Nephron (organoid): ENCODE measurements around the gene HSDL2.

ENCODE experiments used
- H3K27ac Mint-ChIP-seq, 3 experiments: 2 replicates each; pipeline ENCODE4 v1.8.0; 2020; ENCODE audit warnings: mixed read lengths in 3 of 3, mild to moderate bottlenecking in 2 of 3, moderate library complexity in 1 of 3
- H3K27me3 Mint-ChIP-seq: 2 replicates; pipeline ENCODE4 v1.8.0; 2021; ENCODE audit warnings: low read depth, mild to moderate bottlenecking, moderate library complexity, mixed read lengths
- H3K36me3 Mint-ChIP-seq: 2 replicates; pipeline ENCODE4 v1.8.0; 2020; ENCODE audit warnings: low read depth, mixed read lengths
- H3K4me1 Mint-ChIP-seq: 2 replicates; pipeline ENCODE4 v1.8.0; 2020; ENCODE audit warnings: mixed read lengths
- H3K4me3 Mint-ChIP-seq, 3 experiments: 2 replicates each; pipeline ENCODE4 v1.8.0; 2020; ENCODE audit warnings: mild to moderate bottlenecking in 3 of 3, mixed read lengths in 3 of 3, moderate library complexity in 2 of 3
- H3K9me3 Mint-ChIP-seq: 2 replicates; pipeline ENCODE4 v1.8.0; 2020; ENCODE audit warnings: mixed read lengths
- CTCF ChIP-seq, 3 experiments: fragments of 200-600 bp; sonication (generic); IDR thresholded peaks; one replicate each; pipeline ENCODE4 v1.5.0; 2021; ENCODE audit warnings: antibody characterized with exemption in 3 of 3; ENCODE audit not compliant: unreplicated experiment in 3 of 3

HSDL2 gene

GRCh38 chr9:112501287-112501686 is 121.4 kb downstream of the HSDL2 start:
- no peaks in the 10 kb centered on the region for H3K27me3 Mint-ChIP-seq
- H3K9me3 Mint-ChIP-seq = peaks cover 17% of the 10 kb centered on the region
- peaks cover 55% of the 10 kb centered on the region for H3K36me3 Mint-ChIP-seq
- TF ChIP-seq CTCF (IDR thresholded peaks at IDR 0.05; ENCODE audit: unreplicated experiment in 3 of 3) = no peak
- H3K4me1 Mint-ChIP-seq = no peaks in the 10 kb centered on the region
- no peak overlapping the region for H3K27ac Mint-ChIP-seq
- H3K4me3 Mint-ChIP-seq = no peak overlapping the region

DNA sequence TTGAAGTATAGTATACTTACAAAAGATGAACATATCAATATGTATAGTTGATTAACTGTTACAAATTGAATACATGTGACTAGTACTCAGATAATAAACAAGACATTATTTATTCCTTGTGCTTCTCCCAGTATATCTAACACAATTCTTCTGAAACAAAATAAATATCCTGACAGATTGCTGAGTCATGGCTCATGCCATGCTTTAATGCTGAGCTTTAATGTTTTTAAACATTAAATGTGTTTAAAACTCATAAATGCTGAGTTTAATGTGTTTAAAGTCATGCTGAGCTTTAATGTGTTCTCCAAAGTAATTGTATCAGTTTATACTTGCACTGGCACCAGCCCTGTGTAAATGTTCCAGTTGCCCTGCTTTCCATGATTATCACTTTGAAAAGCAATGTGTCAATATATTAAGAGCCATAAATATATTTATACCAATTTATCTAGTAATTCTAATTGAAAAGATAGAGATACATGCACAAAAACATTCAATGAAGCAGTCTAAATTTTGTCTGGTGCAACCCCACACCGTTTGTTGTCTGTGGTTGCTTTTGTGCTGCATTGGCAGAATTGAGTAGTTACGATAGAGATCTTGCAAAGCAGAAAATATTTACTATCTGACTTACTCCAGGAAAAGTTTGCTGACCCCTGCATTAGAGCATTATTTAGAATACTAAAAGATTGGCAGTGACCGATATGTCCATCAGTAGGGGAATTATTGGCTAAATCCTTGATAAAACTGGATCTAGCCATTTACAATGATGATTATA is 122.5 kb downstream of the HSDL2 start:
- Mint-ChIP-seq H3K4me3 (no peak overlapping the region), H3K36me3 (peaks cover 45% of the 10 kb centered on the region), H3K4me1 (no peaks in the 10 kb centered on the region), H3K27me3 (no peaks in the 10 kb centered on the region), H3K27ac (no peak overlapping the region), H3K9me3 (peaks cover 11% of the 10 kb centered on the region)
- no peak for TF ChIP-seq CTCF (IDR thresholded peaks at IDR 0.05; ENCODE audit: unreplicated experiment in 3 of 3)

GRCh38 chr9:112503170-112503569 is 123.3 kb downstream of the HSDL2 start:
- no peak for TF ChIP-seq CTCF (IDR thresholded peaks at IDR 0.05; ENCODE audit: unreplicated experiment in 3 of 3)
- Mint-ChIP-seq H3K36me3 (peaks cover 40% of the 10 kb centered on the region), H3K4me1 (peaks cover 2% of the 10 kb centered on the region), H3K27me3 (no peaks in the 10 kb centered on the region), H3K4me3 (no peak overlapping the region), H3K27ac (no peak overlapping the region), H3K9me3 (peaks cover 7% of the 10 kb centered on the region)

DNA sequence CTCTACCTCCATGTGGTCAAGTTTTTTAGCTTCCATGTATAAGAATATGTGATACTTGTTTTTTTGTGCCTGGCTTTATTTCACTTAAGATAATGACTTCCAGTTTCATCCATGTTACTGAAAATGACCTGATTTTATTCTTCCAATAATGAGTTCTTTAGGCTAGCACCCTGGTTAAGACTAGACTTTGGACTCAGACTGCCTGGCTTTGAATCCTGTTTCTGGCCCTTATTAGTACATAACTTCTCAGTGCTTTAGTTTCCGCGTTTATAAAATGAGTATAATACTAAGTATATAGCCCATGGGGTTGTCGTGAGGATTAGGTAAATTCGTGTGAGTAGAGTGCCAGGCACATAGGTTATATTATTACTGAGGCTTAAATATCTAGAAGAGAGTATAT is 125.2 kb downstream of the HSDL2 start:
- peak overlapping the region in 1 of 3 experiments; percentile 92 for H3K27ac Mint-ChIP-seq
- peaks cover 28% of the 10 kb centered on the region for H3K36me3 Mint-ChIP-seq
- H3K9me3 Mint-ChIP-seq = peaks cover 3% of the 10 kb centered on the region
- TF ChIP-seq CTCF (IDR thresholded peaks at IDR 0.05; ENCODE audit: unreplicated experiment in 3 of 3) = no peak
- H3K27me3 Mint-ChIP-seq = no peaks in the 10 kb centered on the region
- H3K4me3 Mint-ChIP-seq = no peak overlapping the region
- H3K4me1 Mint-ChIP-seq = peaks cover 5% of the 10 kb centered on the region

GRCh38 chr9:112505607-112506006 is 125.7 kb downstream of the HSDL2 start:
- no peaks in the 10 kb centered on the region for H3K27me3 Mint-ChIP-seq
- no peak overlapping the region for H3K4me3 Mint-ChIP-seq
- peaks cover 26% of the 10 kb centered on the region for H3K36me3 Mint-ChIP-seq
- H3K4me1 Mint-ChIP-seq = peaks cover 5% of the 10 kb centered on the region
- H3K9me3 Mint-ChIP-seq = peaks cover 3% of the 10 kb centered on the region
- H3K27ac Mint-ChIP-seq = peak overlapping the region in 1 of 3 experiments; percentile 92
- TF ChIP-seq CTCF (IDR thresholded peaks at IDR 0.05; ENCODE audit: unreplicated experiment in 3 of 3) = no peak

- Mint-ChIP-seq H3K9me3 (peaks cover 3% of the 10 kb centered on the region), H3K27ac (peak overlapping the region; percentile 41 to 85 (median 68)), H3K4me1 (peaks cover 5% of the 10 kb centered on the region), H3K27me3 (no peaks in the 10 kb centered on the region), H3K36me3 (peaks cover 18% of the 10 kb centered on the region), H3K4me3 (no peak overlapping the region)
- TF ChIP-seq CTCF (IDR thresholded peaks at IDR 0.05; ENCODE audit: unreplicated experiment in 3 of 3) = no peak
Observed at GRCh38 chr9:112506571-112506970, 126.7 kb downstream of the HSDL2 start.
